HEK293 (cell line): Measurements from ENCODE around the gene MDM4.

Experiments used
- ZBTB11 ChIP-seq: fragments of 450-650 bp; formaldehyde crosslinking; conservative IDR thresholded peaks from 2 replicates; pipeline ENCODE4 v1.5.1; 2016; ENCODE audit warnings: low read depth, missing biosample characterization, missing genetic modification characterization
- ZFHX2 ChIP-seq: fragments of 450-650 bp; formaldehyde crosslinking; conservative IDR thresholded peaks from 2 replicates; pipeline ENCODE4 v1.5.1; 2016; ENCODE audit warnings: missing biosample characterization, missing genetic modification characterization

DNA sequence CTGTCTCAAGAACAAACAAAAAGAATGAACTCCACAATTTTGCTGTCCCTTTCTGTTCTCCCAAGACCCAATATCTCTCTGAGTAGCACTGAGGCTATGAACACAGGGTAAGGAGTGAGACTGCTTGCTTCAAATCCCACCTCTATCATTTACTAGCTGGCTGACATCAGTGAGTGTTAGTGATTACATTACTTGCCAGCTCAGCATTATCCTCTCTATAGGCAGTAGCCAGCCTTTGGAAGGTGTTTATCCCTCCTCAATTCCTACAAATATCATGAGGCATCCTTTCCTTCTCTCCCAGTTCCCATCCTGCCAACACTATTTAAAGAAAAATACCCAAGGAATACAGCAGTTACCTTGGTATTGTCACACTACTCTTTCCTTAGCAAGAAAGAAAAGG is 24.6 kb upstream of the MDM4 start:
- no peak for TF ChIP-seq ZBTB11 (tag by site-specific recombination)
- TF ChIP-seq ZFHX2 (tag by site-specific recombination): no peak
